Hematopoietic multipotent progenitor cell treated with erythropoietin and hydrocortisone succinate and interleukin-3 and kit ligand, for 15 days (in vitro differentiated cells): ENCODE data around the gene MLIP.
"Not testable (repeated sequence)": the region's sequence is repeated elsewhere in the genome, so short reads cannot be mapped to it uniquely, and the experiment has no call there.

Experiments used
- DNase-seq: peaks from one replicate; pipeline ENCODE4 v3.0.0-alpha.2; 2015; ENCODE audit warnings: low spot score

Gene MLIP

GRCh38 chr6:54111341-54112045, at the start of gene MLIP:
Gene MLIP (plus strand): TSS chr6:54111443. CDS start chr6:54111480, 37 bp downstream.
- no peak for DNase-seq

- no peak for DNase-seq
Measured at GRCh38 chr6:54063228-54063539, 48.1 kb upstream of the MLIP start.

GRCh38 chr6:54068694-54069093, 42.5 kb upstream of the MLIP start:
- DNase-seq: no peak

GRCh38 chr6:54070025-54070424, 41.2 kb upstream of the MLIP start:
- DNase-seq: no peak

- DNase-seq: no peak
Measured at GRCh38 chr6:54071821-54072340, 39.4 kb upstream of the MLIP start.

- no peak for DNase-seq
Measured at GRCh38 chr6:54072635-54073313, 38.5 kb upstream of the MLIP start.

GRCh38 chr6:54073487-54073886, 37.8 kb upstream of the MLIP start:
- DNase-seq: no peak

GRCh38 chr6:54074109-54074508, 37.1 kb upstream of the MLIP start:
- no peak for DNase-seq

- no peak for DNase-seq
Measured at GRCh38 chr6:54074578-54075195, 36.6 kb upstream of the MLIP start.

GRCh38 chr6:54076159-54076789, 35.0 kb upstream of the MLIP start:
- DNase-seq: no peak

- DNase-seq: not testable (repeated sequence)
Measured at GRCh38 chr6:54081499-54081898, 29.7 kb upstream of the MLIP start.

GRCh38 chr6:54083287-54083686, 28.0 kb upstream of the MLIP start:
- DNase-seq: no peak

- no peak for DNase-seq
Measured at GRCh38 chr6:54084231-54084630, 27.0 kb upstream of the MLIP start.

- no peak for DNase-seq
Measured at GRCh38 chr6:54085047-54085446, 26.2 kb upstream of the MLIP start.

GRCh38 chr6:54085541-54085940, 25.7 kb upstream of the MLIP start:
- no peak for DNase-seq

GRCh38 chr6:54086439-54086838, 24.8 kb upstream of the MLIP start:
- no peak for DNase-seq

- no peak for DNase-seq
Measured at GRCh38 chr6:54087721-54088120, 23.5 kb upstream of the MLIP start.

- no peak for DNase-seq
Measured at GRCh38 chr6:54093326-54093948, 17.8 kb upstream of the MLIP start.

- DNase-seq: no peak
Measured at GRCh38 chr6:54094293-54094692, 16.9 kb upstream of the MLIP start.

GRCh38 chr6:54094786-54095185, 16.5 kb upstream of the MLIP start:
- DNase-seq: no peak

GRCh38 chr6:54095723-54096122, 15.5 kb upstream of the MLIP start:
- DNase-seq: no peak

- no peak for DNase-seq
Measured at GRCh38 chr6:54096811-54097210, 14.4 kb upstream of the MLIP start.
